AG04450 (cell line): ENCODE results near the gene SLC12A9. TPM values are rescaled to one million over a fixed set of nuclear protein-coding genes. Genes with fewer than 3 reads are reported as not detected.
A peak's percentile ranks its signal among the peaks of the same experiment; 100 is the strongest.

ENCODE experiments used
- CTCF ChIA-PET: fragments of 300-600, 350-600 bp; formaldehyde crosslinking; extraction: SDS; loops from one replicate; lab custom pipeline; 2022; ENCODE audit warnings: antibody characterized with exemption, inconsistent platforms; lab: Charles Lee
- POLR2A ChIA-PET: fragments of 350-600 bp; formaldehyde crosslinking; extraction: SDS; loops from one replicate; lab custom pipeline; 2021; ENCODE audit warnings: antibody characterized with exemption, inconsistent platforms; lab: Yijun Ruan, JAX
- DNase-seq: peaks from one replicate; pipeline ENCODE4 v3.0.0-alpha.2; 2011; ENCODE audit warnings: low read depth, low spot score
- H3K27ac ChIP-seq: one replicate; pipeline ENCODE4 v1.5.1; 2012; ENCODE audit warnings: low read depth, low read length, control low read depth
- H3K27me3 ChIP-seq: one replicate; pipeline ENCODE4 v1.6.0; 2012; ENCODE audit warnings: low read length; ENCODE audit not compliant: control insufficient read depth, insufficient read depth
- H3K4me3 ChIP-seq: 2 replicates; pipeline ENCODE4 v1.5.1; 2011; ENCODE audit warnings: mild to moderate bottlenecking, low read depth, low read length, control low read depth
- H3K9me3 ChIP-seq: 2 replicates; pipeline ENCODE4 v1.5.1; 2012; ENCODE audit warnings: low read length; ENCODE audit not compliant: control insufficient read depth, insufficient read depth
- CTCF ChIP-seq: IDR thresholded peaks from 2 replicates; pipeline ENCODE4 v1.5.1; 2011; ENCODE audit warnings: low read depth, low read length, control low read depth, inconsistent platforms
- polyA plus RNA-seq: library from polyadenylated mRNA; depleted of rRNA; stranded (reverse); fragments of >200 nt; gene quantifications from 2 replicates; pipeline ENCODE4 v1.2.3, GENCODE V29; 2011

SLC12A9 gene
- polyA plus RNA-seq, 1 experiment, result 10.8 TPM

- no peaks in the 10 kb centered on the region for H3K27me3 ChIP-seq
- ChIA-PET CTCF (no interaction called here), POLR2A (no interaction called here)
- TF ChIP-seq CTCF, result no peak
- peaks cover 5% of the 10 kb centered on the region; the same call in 1 of the 2 replicates for H3K9me3 ChIP-seq
- no peak overlapping the region for H3K27ac ChIP-seq
- no peak for DNase-seq
- no peak overlapping the region for H3K4me3 ChIP-seq
Measured at GRCh38 chr7:100882201-100882600, 29.7 kb downstream of the SLC12A9 start.

GRCh38 chr7:100882785-100883526 is 30.4 kb downstream of the SLC12A9 start:
- no peak overlapping the region for H3K4me3 ChIP-seq
- CTCF ChIA-PET, result no interaction called here
- no peak for TF ChIP-seq CTCF
- H3K27ac ChIP-seq, result no peak overlapping the region
- no peak for DNase-seq
- H3K9me3 ChIP-seq, result peaks cover 8% of the 10 kb centered on the region; the same call in 1 of the 2 replicates
- H3K27me3 ChIP-seq, result no peaks in the 10 kb centered on the region
- POLR2A ChIA-PET, result no interaction called here

- peak overlapping the region; percentile 11 for H3K27ac ChIP-seq
- no peak overlapping the region for H3K4me3 ChIP-seq
- ChIA-PET POLR2A (no interaction called here), CTCF (interaction anchor here (1.4 kb wide), 1 partner anchor 193 kb away, joined by 4 read pairs; no protein-coding TSS in a partner anchor)
- peaks cover 8% of the 10 kb centered on the region; the same call in 1 of the 2 replicates for H3K9me3 ChIP-seq
- no peak for DNase-seq
- TF ChIP-seq CTCF, result no peak
- no peaks in the 10 kb centered on the region for H3K27me3 ChIP-seq
Measured at GRCh38 chr7:100884736-100885439, 32.4 kb downstream of the SLC12A9 start.

- ChIA-PET CTCF (interaction anchor here (2.6 kb wide), 1 partner anchor 10 kb away, joined by 5 read pairs; the partner anchor contains the start of gene SRRT), POLR2A (interaction anchor here (0.6 kb wide), 1 partner anchor 10 kb away, joined by 3 read pairs; the partner anchor contains the start of gene SRRT)
- no peak for TF ChIP-seq CTCF
Measured at GRCh38 chr7:100885440-100886141, 33.1 kb downstream of the SLC12A9 start.

More at GRCh38 chr7:100885440-100886141, 33.1 kb downstream of the SLC12A9 start:
- H3K27ac ChIP-seq, result no peak overlapping the region
- H3K4me3 ChIP-seq, result no peak overlapping the region
- H3K27me3 ChIP-seq, result no peaks in the 10 kb centered on the region
- peaks cover 8% of the 10 kb centered on the region; the same call in 1 of the 2 replicates for H3K9me3 ChIP-seq
- DNase-seq, result no peak
